ENCODE data around the gene DUSP16. TPM values are rescaled to one million over a fixed set of nuclear protein-coding genes. Genes with fewer than 3 reads are reported as not detected.
A peak's percentile ranks its signal among the peaks of the same experiment; 100 is the strongest.
"Not testable (repeated sequence)": the region's sequence is repeated elsewhere in the genome, so short reads cannot be mapped to it uniquely, and the experiment has no call there.

The DUSP16 gene
- total RNA-seq, 1 donor from 2014 or later, result 64.7 TPM

DNA sequence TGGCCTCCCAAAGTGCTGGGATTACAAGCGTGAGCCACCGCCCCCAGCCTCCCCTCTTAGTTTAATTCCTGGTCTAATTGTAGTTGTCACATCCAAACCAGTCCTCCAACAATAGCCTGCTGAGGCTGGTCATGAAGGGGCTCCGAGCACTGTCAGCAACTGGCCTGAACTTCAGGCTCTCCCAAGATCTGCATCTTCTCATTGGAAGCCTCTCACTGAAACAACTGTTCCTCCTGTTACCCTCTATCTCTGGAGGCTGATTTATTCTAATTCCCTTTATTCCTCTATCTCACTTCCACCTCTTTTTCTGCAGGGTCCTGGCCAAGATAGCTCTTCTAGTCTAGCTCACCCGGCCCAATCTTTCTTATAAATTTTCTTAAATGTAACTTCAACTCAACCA lies 89.4 kb downstream of the DUSP16 start:
- DNase-seq (ENCODE audit: low spot score), result no peak
- Mint-ChIP-seq H3K27ac (peak overlapping the region; percentile 96), H3K4me3 (ENCODE audit: low read depth) (no peak overlapping the region), H3K9me3 (no peaks in the 10 kb centered on the region), H3K4me1 (ENCODE audit: low read depth) (peaks cover 73% of the 10 kb centered on the region), H3K27me3 (ENCODE audit: low read depth) (no peaks in the 10 kb centered on the region), H3K36me3 (ENCODE audit: low read depth) (peaks cover 80% of the 10 kb centered on the region)
- intact Hi-C loops (cut with micrococcal nuclease), result no loop called here

DNA sequence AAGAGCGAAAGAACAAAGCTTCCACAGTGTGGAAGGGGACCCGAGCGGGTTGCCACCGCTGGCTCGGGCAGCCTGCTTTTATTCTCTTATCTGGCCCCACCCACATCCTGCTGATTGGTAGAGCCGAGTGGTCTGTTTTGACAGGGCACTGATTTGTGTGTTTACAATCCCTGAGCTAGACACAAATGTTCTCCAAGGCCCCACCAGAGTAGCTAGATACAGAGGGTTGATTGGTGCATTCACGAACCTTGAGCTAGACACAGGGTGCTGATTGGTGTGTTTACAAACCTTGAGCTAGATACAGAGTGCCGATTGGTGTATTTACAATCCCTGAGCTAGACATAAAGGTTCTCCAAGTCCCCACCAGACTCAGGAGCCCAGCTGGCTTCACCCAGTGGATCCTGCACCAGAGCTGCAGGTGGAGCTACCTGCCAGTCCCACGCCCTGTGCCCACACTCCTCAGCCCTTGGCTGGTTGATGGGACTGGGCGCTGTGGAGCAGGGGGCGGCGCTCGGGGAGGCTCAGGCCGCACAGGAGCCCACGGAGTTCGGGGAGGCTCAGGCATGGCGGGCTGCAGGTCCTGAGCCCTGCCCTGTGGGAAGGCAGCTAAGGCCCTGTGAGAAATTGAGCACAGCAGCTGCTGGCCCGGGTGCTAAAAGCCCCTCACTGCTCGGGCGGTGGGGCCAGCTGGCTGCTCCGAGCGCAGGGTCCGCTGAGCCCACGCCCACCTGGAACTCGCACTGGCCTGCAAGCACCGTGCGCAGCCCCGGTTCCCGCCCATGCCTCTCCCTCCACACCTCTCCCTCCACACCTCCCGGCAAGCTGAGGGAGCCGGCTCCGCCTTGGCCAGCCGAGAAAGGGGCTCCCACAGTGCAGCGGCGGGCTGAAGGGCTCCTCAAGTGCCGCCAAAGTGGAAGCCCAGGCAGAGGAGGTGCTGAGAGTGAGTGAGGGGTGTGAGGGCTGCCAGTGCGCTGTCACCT lies 90.4 kb downstream of the DUSP16 start:
- H3K27me3 Mint-ChIP-seq (ENCODE audit: low read depth); H3K4me3 Mint-ChIP-seq (ENCODE audit: low read depth); DNase-seq (ENCODE audit: low spot score); H3K27ac Mint-ChIP-seq; H3K9me3 Mint-ChIP-seq; intact Hi-C loops (cut with micrococcal nuclease): not testable (repeated sequence)
- H3K4me1 Mint-ChIP-seq (ENCODE audit: low read depth), result peaks cover 75% of the 10 kb centered on the region
- peaks cover 80% of the 10 kb centered on the region for H3K36me3 Mint-ChIP-seq (ENCODE audit: low read depth)

DNA sequence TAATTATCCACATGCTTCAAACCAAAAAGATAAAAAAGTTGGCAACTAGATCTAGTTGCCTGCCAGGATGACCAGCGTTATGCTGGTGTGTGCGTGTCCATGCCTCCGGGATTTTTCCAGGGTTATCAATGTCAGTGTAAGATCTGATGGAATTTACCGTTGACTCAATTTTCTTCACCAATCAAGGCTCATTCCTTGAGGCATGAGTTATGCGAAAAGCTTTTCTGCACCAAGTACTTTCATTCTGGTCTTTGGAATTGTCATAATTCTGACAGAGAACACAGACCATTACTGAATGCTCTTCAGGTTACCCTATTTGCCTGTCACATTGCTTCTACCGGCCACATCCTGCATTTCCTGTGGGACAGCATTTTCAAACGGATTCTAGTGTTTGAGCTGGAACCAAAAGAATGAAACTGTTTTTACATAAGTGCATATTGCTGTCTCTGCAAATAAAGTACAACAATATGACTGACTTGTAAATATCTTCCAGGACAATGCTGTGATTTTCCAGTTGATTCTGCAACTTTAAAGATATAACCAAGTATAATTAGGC lies 91.8 kb downstream of the DUSP16 start:
- no peak overlapping the region for H3K4me3 Mint-ChIP-seq (ENCODE audit: low read depth)
- peak overlapping the region; percentile 49 for H3K27ac Mint-ChIP-seq
- H3K36me3 Mint-ChIP-seq (ENCODE audit: low read depth), result peaks cover 76% of the 10 kb centered on the region

DNA sequence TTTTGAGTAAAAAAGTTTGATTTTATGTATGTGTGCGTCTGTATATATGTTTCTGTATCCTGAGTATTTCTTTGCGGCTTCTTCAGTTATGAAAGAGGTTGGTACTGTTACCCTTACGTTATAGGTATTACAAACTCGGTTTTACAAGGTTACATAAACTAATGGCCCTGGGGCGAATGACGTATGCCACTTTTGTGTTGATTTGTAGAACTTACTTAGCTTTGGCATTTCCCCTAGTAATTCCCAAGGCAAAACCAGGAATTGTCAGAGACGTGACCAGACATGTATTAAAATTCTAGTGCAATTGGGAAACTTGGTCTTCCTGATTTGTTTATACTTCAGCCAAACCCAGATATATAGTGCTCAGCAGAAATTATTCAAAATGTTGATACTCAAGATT lies 93.3 kb downstream of the DUSP16 start:
- no peaks in the 10 kb centered on the region for H3K9me3 Mint-ChIP-seq
- H3K36me3 Mint-ChIP-seq (ENCODE audit: low read depth), result peaks cover 75% of the 10 kb centered on the region
- H3K27me3 Mint-ChIP-seq (ENCODE audit: low read depth), result no peaks in the 10 kb centered on the region
- H3K4me1 Mint-ChIP-seq (ENCODE audit: low read depth), result peaks cover 74% of the 10 kb centered on the region
- intact Hi-C loops (cut with micrococcal nuclease), result loop anchor here (2.0 kb wide), 1 partner anchor 137 kb away; no protein-coding TSS in a partner anchor
- H3K27ac Mint-ChIP-seq, result no peak overlapping the region
- DNase-seq (ENCODE audit: low spot score), result no peak
- H3K4me3 Mint-ChIP-seq (ENCODE audit: low read depth), result no peak overlapping the region

More for the DNA sequence above, 91.8 kb downstream of the DUSP16 start:
- intact Hi-C loops (cut with micrococcal nuclease), result no loop called here
- Mint-ChIP-seq H3K27me3 (ENCODE audit: low read depth) (no peaks in the 10 kb centered on the region), H3K9me3 (no peaks in the 10 kb centered on the region), H3K4me1 (ENCODE audit: low read depth) (peaks cover 78% of the 10 kb centered on the region)
- no peak for DNase-seq (ENCODE audit: low spot score)

DNA sequence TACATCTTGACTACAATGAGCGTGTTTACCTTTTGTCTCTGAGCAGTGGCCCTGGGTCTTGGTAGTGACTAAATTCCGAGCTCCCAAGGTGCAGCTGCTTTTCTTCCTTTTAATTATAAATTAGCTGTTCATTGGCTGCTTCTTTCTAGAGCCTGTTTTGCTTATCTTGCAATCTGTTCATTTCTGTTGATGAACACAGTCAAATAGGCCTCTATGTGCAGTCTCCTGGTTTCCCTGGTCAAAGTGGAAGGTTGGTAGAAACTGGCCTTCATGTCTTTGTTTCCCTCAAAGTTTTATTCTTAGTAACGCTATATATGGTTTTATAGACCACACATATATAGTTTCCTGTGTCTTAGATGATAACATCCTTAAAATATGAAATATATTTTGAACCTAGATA lies 94.1 kb downstream of the DUSP16 start:
- DNase-seq (ENCODE audit: low spot score), result no peak
- peak overlapping the region; percentile 82 for H3K27ac Mint-ChIP-seq
- H3K27me3 Mint-ChIP-seq (ENCODE audit: low read depth), result no peaks in the 10 kb centered on the region
- H3K9me3 Mint-ChIP-seq, result no peaks in the 10 kb centered on the region
- intact Hi-C loops (cut with micrococcal nuclease), result loop anchor here (2.0 kb wide), 1 partner anchor 138 kb away; no protein-coding TSS in a partner anchor
- H3K4me1 Mint-ChIP-seq (ENCODE audit: low read depth), result peaks cover 69% of the 10 kb centered on the region
- peak overlapping the region; percentile 33 for H3K4me3 Mint-ChIP-seq (ENCODE audit: low read depth)
- H3K36me3 Mint-ChIP-seq (ENCODE audit: low read depth), result peaks cover 73% of the 10 kb centered on the region

GRCh38 chr12:12467688-12468261 lies 94.9 kb downstream of the DUSP16 start:
- Mint-ChIP-seq H3K4me3 (ENCODE audit: low read depth) (peak overlapping the region; percentile 33), H3K36me3 (ENCODE audit: low read depth) (peaks cover 72% of the 10 kb centered on the region), H3K9me3 (no peaks in the 10 kb centered on the region), H3K27me3 (ENCODE audit: low read depth) (no peaks in the 10 kb centered on the region), H3K4me1 (ENCODE audit: low read depth) (peaks cover 72% of the 10 kb centered on the region), H3K27ac (peak overlapping the region; percentile 82)
- intact Hi-C loops (cut with micrococcal nuclease), result loop anchor here (2.0 kb wide), 1 partner anchor 139 kb away; no protein-coding TSS in a partner anchor
- no peak for DNase-seq (ENCODE audit: low spot score)

DNA sequence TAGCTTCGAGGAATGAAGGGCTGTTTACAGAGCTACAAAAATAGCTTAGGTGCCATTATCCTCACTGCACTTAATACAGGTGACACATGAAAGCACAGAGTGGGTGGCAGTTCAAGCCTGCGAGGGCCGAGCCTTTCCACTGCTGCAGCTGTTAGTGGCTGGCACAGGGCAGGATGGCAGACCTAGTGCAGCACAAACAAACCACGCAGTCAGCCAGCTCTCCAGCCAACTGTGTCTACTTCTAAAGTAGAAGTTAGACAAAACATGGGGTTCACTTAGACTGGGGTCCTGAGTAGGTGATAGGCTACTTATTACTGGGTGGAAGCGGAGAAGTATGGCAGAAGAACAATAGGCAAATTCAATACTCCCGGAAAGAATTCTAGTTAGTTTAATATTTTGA lies 95.4 kb downstream of the DUSP16 start:
- Mint-ChIP-seq H3K27me3 (ENCODE audit: low read depth) (no peaks in the 10 kb centered on the region), H3K27ac (peak overlapping the region; percentile 82), H3K9me3 (no peaks in the 10 kb centered on the region), H3K4me3 (ENCODE audit: low read depth) (no peak overlapping the region), H3K36me3 (ENCODE audit: low read depth) (peaks cover 72% of the 10 kb centered on the region), H3K4me1 (ENCODE audit: low read depth) (peaks cover 74% of the 10 kb centered on the region)
- DNase-seq (ENCODE audit: low spot score), result no peak
- intact Hi-C loops (cut with micrococcal nuclease), result no loop called here

- intact Hi-C loops (cut with micrococcal nuclease), result loop anchor here (1.0 kb wide), 1 partner anchor 8 kb away; no protein-coding TSS in a partner anchor
- no peak overlapping the region for H3K4me3 Mint-ChIP-seq (ENCODE audit: low read depth)
- H3K4me1 Mint-ChIP-seq (ENCODE audit: low read depth), result peaks cover 80% of the 10 kb centered on the region
- peak overlapping the region; percentile 83 for H3K27ac Mint-ChIP-seq
- no peaks in the 10 kb centered on the region for H3K27me3 Mint-ChIP-seq (ENCODE audit: low read depth)
- no peaks in the 10 kb centered on the region for H3K9me3 Mint-ChIP-seq
- H3K36me3 Mint-ChIP-seq (ENCODE audit: low read depth), result peaks cover 66% of the 10 kb centered on the region
- DNase-seq (ENCODE audit: low spot score), result peak; percentile 62
These were observed 96.5 kb downstream of the DUSP16 start for GRCh38 chr12:12466157-12466556.

DNA sequence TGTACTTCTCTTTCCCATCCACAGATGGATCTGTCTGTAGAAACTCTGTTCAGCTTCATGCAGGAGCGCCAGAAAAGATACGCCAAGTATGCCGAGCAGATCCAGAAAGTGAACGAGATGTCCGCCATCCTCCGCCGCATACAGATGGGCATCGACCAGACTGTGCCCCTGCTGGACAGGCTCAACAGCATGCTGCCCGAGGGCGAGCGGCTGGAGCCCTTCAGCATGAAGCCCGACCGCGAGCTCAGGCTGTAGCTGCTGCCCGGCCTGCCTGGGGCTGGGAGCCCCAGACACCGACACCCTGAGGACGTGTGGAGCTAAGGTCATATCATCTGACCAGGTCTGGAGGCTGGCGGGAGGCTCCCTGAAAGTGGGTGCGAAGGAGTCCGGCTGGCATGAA lies 97.1 kb downstream of the DUSP16 start:
- intact Hi-C loops (cut with micrococcal nuclease), result no loop called here
- peaks cover 80% of the 10 kb centered on the region for H3K4me1 Mint-ChIP-seq (ENCODE audit: low read depth)
- no peak for DNase-seq (ENCODE audit: low spot score)
- H3K9me3 Mint-ChIP-seq, result no peaks in the 10 kb centered on the region
- H3K27ac Mint-ChIP-seq, result peak overlapping the region; percentile 21
- no peak overlapping the region for H3K4me3 Mint-ChIP-seq (ENCODE audit: low read depth)
- no peaks in the 10 kb centered on the region for H3K27me3 Mint-ChIP-seq (ENCODE audit: low read depth)
- H3K36me3 Mint-ChIP-seq (ENCODE audit: low read depth), result peaks cover 60% of the 10 kb centered on the region

GRCh38 chr12:12461923-12462315 lies 100.7 kb downstream of the DUSP16 start:
- Mint-ChIP-seq H3K4me1 (ENCODE audit: low read depth) (peaks cover 71% of the 10 kb centered on the region), H3K27me3 (ENCODE audit: low read depth) (no peaks in the 10 kb centered on the region), H3K9me3 (no peaks in the 10 kb centered on the region), H3K36me3 (ENCODE audit: low read depth) (peaks cover 25% of the 10 kb centered on the region), H3K27ac (peak overlapping the region; percentile 94), H3K4me3 (ENCODE audit: low read depth) (no peak overlapping the region)
- no peak for DNase-seq (ENCODE audit: low spot score)
- intact Hi-C loops (cut with micrococcal nuclease), result loop anchor here (1.0 kb wide), 1 partner anchor 20 kb away; no protein-coding TSS in a partner anchor

- peak overlapping the region; percentile 57 for H3K4me3 Mint-ChIP-seq (ENCODE audit: low read depth)
- H3K36me3 Mint-ChIP-seq (ENCODE audit: low read depth), result peaks cover 20% of the 10 kb centered on the region
- no peaks in the 10 kb centered on the region for H3K9me3 Mint-ChIP-seq
- peaks cover 70% of the 10 kb centered on the region for H3K4me1 Mint-ChIP-seq (ENCODE audit: low read depth)
- H3K27ac Mint-ChIP-seq, result peak overlapping the region; percentile 94
- no peaks in the 10 kb centered on the region for H3K27me3 Mint-ChIP-seq (ENCODE audit: low read depth)
- intact Hi-C loops (cut with micrococcal nuclease), result no loop called here
- DNase-seq (ENCODE audit: low spot score), result no peak
These were observed 101.4 kb downstream of the DUSP16 start for GRCh38 chr12:12460935-12461922.

- Mint-ChIP-seq H3K4me3 (ENCODE audit: low read depth) (peak overlapping the region; percentile 55), H3K4me1 (ENCODE audit: low read depth) (peaks cover 55% of the 10 kb centered on the region), H3K9me3 (no peaks in the 10 kb centered on the region), H3K36me3 (ENCODE audit: low read depth) (peaks cover 13% of the 10 kb centered on the region), H3K27ac (peak overlapping the region; percentile 96), H3K27me3 (ENCODE audit: low read depth) (no peaks in the 10 kb centered on the region)
- no peak for DNase-seq (ENCODE audit: low spot score)
- intact Hi-C loops (cut with micrococcal nuclease), result loop anchor here (1.0 to 2.0 kb wide), 4 partner anchors 14 to 126 kb away; no protein-coding TSS in a partner anchor
These were observed 106.0 kb downstream of the DUSP16 start for GRCh38 chr12:12456637-12457036.

All from activated T-helper 2 cell treated with anti-CD3 and anti-CD28 coated beads, Interferon-gamma antibody, Interleukin-2, Interleukin-4, amounts not matched to agents 10 μg/mL and 5 μg/mL and 100 μg/mL, durations not matched to agents 14 hours and 24 hours and 36 hours (primary cell).